PC-3 (cell line): ENCODE measurements around the gene RAB4A. TPM values are rescaled to one million over a fixed set of nuclear protein-coding genes. Genes with fewer than 3 reads are reported as not detected.
A peak's percentile ranks its signal among the peaks of the same experiment; 100 is the strongest.

Source experiments
- ATAC-seq: fragments of 200-7000 bp; cut with Tn5 transposase; 2 replicates; pipeline ENCODE4 v1.9.1; 2020; ENCODE audit warnings: mild to moderate bottlenecking, moderate library complexity
- BruUV-seq: library from RNA; stranded (reverse); fragments of 400-500 nt; replicated peaks from 2 replicates; lab custom pipeline; 2021; lab: Mats Ljungman, UMichigan
- CTCF ChIA-PET: fragments of 300-600 bp; sonication (Branson Sonifier 250); formaldehyde crosslinking; loops from one replicate; lab custom pipeline; 2022; ENCODE audit warnings: antibody characterized with exemption; lab: Charles Lee
- POLR2A ChIA-PET: fragments of 300-600 bp; sonication (Branson Sonifier 250); formaldehyde crosslinking; loops from one replicate; lab custom pipeline; 2022; ENCODE audit warnings: antibody characterized with exemption; ENCODE audit not compliant: unreplicated experiment; lab: Charles Lee
- DNase-seq: peaks from one replicate; pipeline ENCODE4 v3.0.0-alpha.2; 2015
- H2AFZ ChIP-seq: fragments of 300-600 bp; sonication (generic); 2 replicates; pipeline ENCODE4 v1.6.0; 2016; ENCODE audit warnings: antibody characterized with exemption, low read length
- H3F3A ChIP-seq: fragments of 300-600 bp; sonication (generic); one replicate; pipeline ENCODE4 v1.6.0; 2017; ENCODE audit warnings: antibody characterized with exemption, low read length, control low read depth, mild to moderate bottlenecking; ENCODE audit not compliant: unreplicated experiment
- H3K27ac ChIP-seq: fragments of 300-600 bp; sonication (generic); 2 replicates; pipeline ENCODE4 v1.5.1; 2016; ENCODE audit warnings: mild to moderate bottlenecking, low read length
- H3K27me3 ChIP-seq: fragments of 300-600 bp; sonication (generic); 2 replicates; pipeline ENCODE4 v1.6.1; 2016; ENCODE audit warnings: low read length, mixed read lengths
- H3K36me3 ChIP-seq: fragments of 300-600 bp; sonication (generic); 2 replicates; pipeline ENCODE4 v1.6.1; 2016; ENCODE audit warnings: low read depth, mixed run types, low read length, mixed read lengths
- H3K4me1 ChIP-seq: fragments of 300-600 bp; sonication (generic); 2 replicates; pipeline ENCODE4 v1.5.1; 2016; ENCODE audit warnings: low read length; ENCODE audit not compliant: insufficient read depth
- H3K4me2 ChIP-seq: fragments of 300-600 bp; sonication (generic); 2 replicates; pipeline ENCODE4 v1.6.0; 2016; ENCODE audit warnings: low read length
- H3K4me3 ChIP-seq: fragments of 300-600 bp; sonication (generic); 2 replicates; pipeline ENCODE4 v1.5.1; 2016; ENCODE audit warnings: mild to moderate bottlenecking, low read length, mixed read lengths
- H3K79me2 ChIP-seq: fragments of 300-600 bp; sonication (generic); 2 replicates; pipeline ENCODE4 v1.6.1; 2017; ENCODE audit warnings: low read length, mixed read lengths
- H3K9ac ChIP-seq: fragments of 300-600 bp; sonication (generic); 2 replicates; pipeline ENCODE4 v1.6.0; 2016; ENCODE audit warnings: mild to moderate bottlenecking, low read length
- H3K9me2 ChIP-seq: fragments of 300-600 bp; sonication (generic); replicated peaks from 2 replicates; pipeline ENCODE4 v1.6.1; 2016; ENCODE audit warnings: mixed run types, low read length, mixed read lengths
- H3K9me3 ChIP-seq: fragments of 300-600 bp; sonication (generic); 2 replicates; pipeline ENCODE4 v1.6.1; 2016; ENCODE audit warnings: low read length, mixed read lengths
- H4K20me1 ChIP-seq: fragments of 300-600 bp; sonication (generic); 2 replicates; pipeline ENCODE4 v1.6.1; 2016; ENCODE audit warnings: low read length, mixed read lengths
- EZH2 ChIP-seq: fragments of 300-600 bp; sonication (generic); IDR thresholded peaks from one replicate; pipeline ENCODE4 v1.6.1; 2017; ENCODE audit warnings: antibody characterized with exemption, mild to moderate bottlenecking, low read length; ENCODE audit not compliant: unreplicated experiment
- EZH2phosphoT487 ChIP-seq: fragments of 300-600 bp; sonication (generic); IDR thresholded peaks from 2 replicates; pipeline ENCODE4 v1.6.1; 2018; ENCODE audit warnings: mild to moderate bottlenecking, antibody characterized with exemption, low read length, borderline replicate concordance
- intact Hi-C: fragments of 100-400 bp; cut with micrococcal nuclease; formaldehyde crosslinking; loops from 2 replicates; pipeline ENCODE4 v1.9.0; 2023
- total RNA-seq: library from RNA; depleted of rRNA; stranded (reverse); fragments of >200 nt; gene quantifications from 2 replicates; pipeline ENCODE4 v1.2.3, GENCODE V29; 2014
- TF ChIP-seq, protein P1 (sequence below): fragments of 300-600 bp; sonication (generic); conservative IDR thresholded peaks from 2 replicates; pipeline ENCODE4 v1.5.1; 2017; ENCODE audit warnings: antibody characterized with exemption, low read depth, mild to moderate bottlenecking, low read length

RAB4A gene
- total RNA-seq, 1 experiment from 2014 or later: 67.0 TPM

DNA sequence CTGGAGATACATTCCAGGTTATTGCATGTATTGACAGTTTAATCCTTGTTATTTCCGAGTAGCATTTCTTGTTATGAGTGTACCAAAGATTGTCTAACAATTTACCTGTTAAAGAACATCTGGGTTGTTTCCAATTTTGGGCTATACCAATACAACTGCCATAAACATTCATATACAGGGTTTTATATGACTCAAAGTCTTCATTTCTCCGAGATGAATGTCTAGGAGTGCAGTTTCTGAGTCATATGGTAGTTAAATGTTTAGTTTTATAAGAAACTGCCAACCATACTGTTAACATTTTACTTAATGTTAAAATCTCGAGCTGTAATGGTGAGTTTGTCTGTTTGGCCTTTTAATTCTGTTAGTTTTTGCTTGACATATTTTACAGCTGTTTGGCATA is 10.0 kb downstream of the RAB4A start:
- Histone ChIP-seq H3K9me2 (no peaks in the 10 kb centered on the region), H3K4me2 (peak overlapping the region; percentile 75)

DNA sequence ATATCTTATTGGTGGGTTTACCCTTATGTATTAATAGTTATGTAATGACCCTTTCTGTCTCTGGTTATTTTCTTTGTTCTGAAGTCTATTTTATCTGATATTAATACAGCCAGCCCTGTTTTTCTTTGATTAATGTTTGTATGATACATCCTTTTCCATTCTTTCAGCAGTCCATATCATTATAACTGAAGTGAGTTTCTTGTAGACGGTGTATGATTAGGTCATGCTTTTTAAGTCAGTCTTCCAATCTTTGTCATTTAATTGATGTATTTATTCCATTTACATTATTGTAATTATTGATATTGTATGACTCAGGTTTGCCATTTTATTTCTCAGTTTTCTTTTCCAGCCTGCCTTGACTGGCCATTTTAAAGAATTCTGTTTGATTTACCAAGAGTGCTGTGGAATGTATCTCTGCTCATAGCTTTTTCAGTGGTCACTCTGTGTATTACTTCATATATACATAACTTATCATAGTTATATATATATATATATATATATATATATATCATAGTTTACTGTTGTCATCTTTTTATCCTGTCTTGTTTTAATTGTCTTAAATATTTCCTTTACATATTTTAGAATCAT is 10.5 kb downstream of the RAB4A start:
- Histone ChIP-seq H3K9ac (no peak overlapping the region), H3K27ac (peak overlapping the region; percentile 45), H3K4me3 (peak overlapping the region; percentile 21; the same call in 1 of the 2 replicates), H3K4me2 (peak overlapping the region; percentile 75), H2AFZ (no peak overlapping the region), H3K27me3 (no peaks in the 10 kb centered on the region), H3K9me2 (no peaks in the 10 kb centered on the region), H3F3A (peaks cover 13% of the 10 kb centered on the region), H3K36me3 (no peaks in the 10 kb centered on the region), H3K79me2 (peaks cover 77% of the 10 kb centered on the region), H3K9me3 (no peaks in the 10 kb centered on the region), H3K4me1 (peaks cover 33% of the 10 kb centered on the region), H4K20me1 (peaks cover 10% of the 10 kb centered on the region)
- ChIA-PET CTCF (no interaction called here), POLR2A (interaction anchor here (0.6 kb wide), 1 partner anchor 60 kb away, joined by 3 read pairs; no protein-coding TSS in a partner anchor)
- DNase-seq: no peak
- BruUV-seq: no TSS peak
- TF ChIP-seq EZH2: no peak
- TF ChIP-seq, protein P1, sequence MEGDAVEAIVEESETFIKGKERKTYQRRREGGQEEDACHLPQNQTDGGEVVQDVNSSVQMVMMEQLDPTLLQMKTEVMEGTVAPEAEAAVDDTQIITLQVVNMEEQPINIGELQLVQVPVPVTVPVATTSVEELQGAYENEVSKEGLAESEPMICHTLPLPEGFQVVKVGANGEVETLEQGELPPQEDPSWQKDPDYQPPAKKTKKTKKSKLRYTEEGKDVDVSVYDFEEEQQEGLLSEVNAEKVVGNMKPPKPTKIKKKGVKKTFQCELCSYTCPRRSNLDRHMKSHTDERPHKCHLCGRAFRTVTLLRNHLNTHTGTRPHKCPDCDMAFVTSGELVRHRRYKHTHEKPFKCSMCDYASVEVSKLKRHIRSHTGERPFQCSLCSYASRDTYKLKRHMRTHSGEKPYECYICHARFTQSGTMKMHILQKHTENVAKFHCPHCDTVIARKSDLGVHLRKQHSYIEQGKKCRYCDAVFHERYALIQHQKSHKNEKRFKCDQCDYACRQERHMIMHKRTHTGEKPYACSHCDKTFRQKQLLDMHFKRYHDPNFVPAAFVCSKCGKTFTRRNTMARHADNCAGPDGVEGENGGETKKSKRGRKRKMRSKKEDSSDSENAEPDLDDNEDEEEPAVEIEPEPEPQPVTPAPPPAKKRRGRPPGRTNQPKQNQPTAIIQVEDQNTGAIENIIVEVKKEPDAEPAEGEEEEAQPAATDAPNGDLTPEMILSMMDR: no peak
- no peak for ATAC-seq
- intact Hi-C loops: no loop called here

More for the DNA sequence above, 10.0 kb downstream of the RAB4A start:
- no peaks in the 10 kb centered on the region for H3K36me3 ChIP-seq
- H3K4me1 ChIP-seq: peaks cover 28% of the 10 kb centered on the region
- POLR2A ChIA-PET: interaction anchor here (0.6 kb wide), 1 partner anchor 61 kb away, joined by 3 read pairs; no protein-coding TSS in a partner anchor
- H3K79me2 ChIP-seq: peaks cover 77% of the 10 kb centered on the region
- ATAC-seq (peak; percentile 93), DNase-seq (peak; percentile 89)
- H4K20me1 ChIP-seq: peaks cover 10% of the 10 kb centered on the region
- peak overlapping the region; percentile 45 for H3K27ac ChIP-seq
- no peak overlapping the region for H3K9ac ChIP-seq
- CTCF ChIA-PET: no interaction called here
- no peaks in the 10 kb centered on the region for H3K27me3 ChIP-seq
- peaks cover 13% of the 10 kb centered on the region for H3F3A ChIP-seq
- no peak overlapping the region for H2AFZ ChIP-seq
- intact Hi-C loops: no loop called here
- no peak for TF ChIP-seq EZH2
- TF ChIP-seq EZH2phosphoT487: no peak
- TF ChIP-seq, protein P1: no peak
- peak overlapping the region; percentile 47 for H3K4me3 ChIP-seq
- no peaks in the 10 kb centered on the region for H3K9me3 ChIP-seq
- BruUV-seq: no TSS peak

DNA sequence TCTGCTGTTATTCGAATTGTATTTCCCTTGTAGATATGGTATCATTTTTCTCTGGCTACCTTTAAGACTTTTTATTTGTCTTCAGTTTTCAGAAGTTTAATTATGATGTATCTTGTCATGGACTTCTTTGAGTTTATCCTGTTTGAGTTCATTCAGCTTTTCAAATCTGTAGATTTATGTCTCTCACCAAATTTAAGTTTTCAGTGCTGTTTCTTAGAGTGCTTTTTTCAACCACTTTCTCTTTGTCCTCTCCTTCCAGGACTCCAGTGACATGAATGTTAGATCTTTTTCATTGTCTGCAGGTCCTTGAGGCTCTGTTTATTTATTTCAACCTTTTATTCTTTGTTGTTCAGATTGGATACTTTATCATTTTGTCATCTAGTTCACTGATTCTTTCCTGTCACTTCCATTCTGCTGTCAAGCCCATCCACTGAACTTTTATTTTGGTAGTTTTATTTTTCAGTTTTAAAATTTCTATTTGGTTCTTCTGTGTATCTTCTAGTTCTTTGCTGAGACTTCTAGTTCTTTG is 11.4 kb downstream of the RAB4A start:
- Histone ChIP-seq H2AFZ (no peak overlapping the region), H3K27ac (no peak overlapping the region), H3K4me1 (peaks cover 43% of the 10 kb centered on the region), H3K4me2 (no peak overlapping the region), H3K79me2 (peaks cover 73% of the 10 kb centered on the region), H3K9ac (no peak overlapping the region), H3K9me3 (no peaks in the 10 kb centered on the region), H3K4me3 (no peak overlapping the region), H3K36me3 (no peaks in the 10 kb centered on the region), H3K9me2 (no peaks in the 10 kb centered on the region), H4K20me1 (peaks cover 10% of the 10 kb centered on the region), H3K27me3 (no peaks in the 10 kb centered on the region), H3F3A (peaks cover 17% of the 10 kb centered on the region)
- ATAC-seq (no peak), DNase-seq (no peak)
- no peak for TF ChIP-seq EZH2
- TF ChIP-seq, protein P1: no peak
- TF ChIP-seq EZH2phosphoT487: no peak
- ChIA-PET CTCF (no interaction called here), POLR2A (no interaction called here)
- no TSS peak for BruUV-seq
- intact Hi-C loops: no loop called here
